ENCODE measurements around the gene KCNG2. TPM values are rescaled to one million over a fixed set of nuclear protein-coding genes. Genes with fewer than 3 reads are reported as not detected.

Gene KCNG2
- polyA plus RNA-seq, 1 of the 3 experiments (the other 2 are of a cell fraction) = not detected

- CTCF ChIA-PET = no interaction called here
- Histone ChIP-seq H3K27me3 (ENCODE audit: insufficient read depth) (no peaks in the 10 kb centered on the region), H3K4me3 (ENCODE audit: low read depth in 2 of 2, low read length in 1 of 2) (no peak overlapping the region), H3K27ac (ENCODE audit: low read depth in 2 of 2, low read length in 1 of 2) (no peak overlapping the region), H2AFZ (ENCODE audit: low read depth) (no peak overlapping the region), H3K9ac (no peak overlapping the region), H3K9me2 (no peaks in the 10 kb centered on the region), H4K20me1 (ENCODE audit: insufficient read depth) (no peaks in the 10 kb centered on the region), H3K4me2 (no peak overlapping the region), H3F3A (replicated peaks; ENCODE audit: insufficient read depth) (no peaks in the 10 kb centered on the region), H3K36me3 (replicated peaks in 1 of 2; ENCODE audit: control insufficient read depth in 1 of 2, insufficient read depth in 2 of 2, low read length in 1 of 2) (peaks cover 4 to 5% of the 10 kb centered on the region in 2 experiments), H3K4me1 (ENCODE audit: control insufficient read depth in 1 of 2, insufficient read depth in 2 of 2, low read depth in 1 of 2, low read length in 1 of 2) (no peaks in the 10 kb centered on the region), H3K79me2 (ENCODE audit: insufficient read depth) (no peaks in the 10 kb centered on the region), H3K9me3 (no peaks in the 10 kb centered on the region)
- POLR2A ChIA-PET = no interaction called here
- DNase-seq = no peak
- no peak for TF ChIP-seq NFIC (IDR thresholded peaks at IDR 0.05; ENCODE audit: borderline replicate concordance)
- TF ChIP-seq TEAD4 (IDR thresholded peaks at IDR 0.05; ENCODE audit: borderline replicate concordance, insufficient read depth) = no peak
- TF ChIP-seq, protein P1, sequence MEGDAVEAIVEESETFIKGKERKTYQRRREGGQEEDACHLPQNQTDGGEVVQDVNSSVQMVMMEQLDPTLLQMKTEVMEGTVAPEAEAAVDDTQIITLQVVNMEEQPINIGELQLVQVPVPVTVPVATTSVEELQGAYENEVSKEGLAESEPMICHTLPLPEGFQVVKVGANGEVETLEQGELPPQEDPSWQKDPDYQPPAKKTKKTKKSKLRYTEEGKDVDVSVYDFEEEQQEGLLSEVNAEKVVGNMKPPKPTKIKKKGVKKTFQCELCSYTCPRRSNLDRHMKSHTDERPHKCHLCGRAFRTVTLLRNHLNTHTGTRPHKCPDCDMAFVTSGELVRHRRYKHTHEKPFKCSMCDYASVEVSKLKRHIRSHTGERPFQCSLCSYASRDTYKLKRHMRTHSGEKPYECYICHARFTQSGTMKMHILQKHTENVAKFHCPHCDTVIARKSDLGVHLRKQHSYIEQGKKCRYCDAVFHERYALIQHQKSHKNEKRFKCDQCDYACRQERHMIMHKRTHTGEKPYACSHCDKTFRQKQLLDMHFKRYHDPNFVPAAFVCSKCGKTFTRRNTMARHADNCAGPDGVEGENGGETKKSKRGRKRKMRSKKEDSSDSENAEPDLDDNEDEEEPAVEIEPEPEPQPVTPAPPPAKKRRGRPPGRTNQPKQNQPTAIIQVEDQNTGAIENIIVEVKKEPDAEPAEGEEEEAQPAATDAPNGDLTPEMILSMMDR (IDR thresholded peaks at IDR 0.05) = no peak
- TF ChIP-seq NRF1 (IDR thresholded peaks at IDR 0.05; ENCODE audit: low read depth, low read length) = no peak
- WGBS (ENCODE audit: low lambda C conversion rate) = 95% methylated on average over 18 of the region's 24 CpGs
Measured at GRCh38 chr18:79916546-79917168, 118.9 kb downstream of the KCNG2 start.

GRCh38 chr18:79917169-79917852 is 119.6 kb downstream of the KCNG2 start:
- no peak overlapping the region; a peak in 1 of 4 replicates for H3K4me3 ChIP-seq (ENCODE audit: low read depth in 2 of 2, low read length in 1 of 2)
- no peaks in the 10 kb centered on the region for H4K20me1 ChIP-seq (ENCODE audit: insufficient read depth)
- no peaks in the 10 kb centered on the region for H3F3A ChIP-seq (replicated peaks; ENCODE audit: insufficient read depth)
- H3K36me3 ChIP-seq (replicated peaks in 1 of 2; ENCODE audit: control insufficient read depth in 1 of 2, insufficient read depth in 2 of 2, low read length in 1 of 2) = peaks cover 3 to 4% of the 10 kb centered on the region in 2 experiments
- no peaks in the 10 kb centered on the region for H3K4me1 ChIP-seq (ENCODE audit: control insufficient read depth in 1 of 2, insufficient read depth in 2 of 2, low read depth in 1 of 2, low read length in 1 of 2)
- H3K9me2 ChIP-seq = no peaks in the 10 kb centered on the region
- POLR2A ChIA-PET = no interaction called here
- WGBS (ENCODE audit: low lambda C conversion rate) = 98% methylated on average over 12 of the region's 28 CpGs
- no peak overlapping the region for H3K27ac ChIP-seq (ENCODE audit: low read depth in 2 of 2, low read length in 1 of 2)
- no peak overlapping the region for H2AFZ ChIP-seq (ENCODE audit: low read depth)
- no peaks in the 10 kb centered on the region for H3K9me3 ChIP-seq
- no peak for TF ChIP-seq USF1 (IDR thresholded peaks at IDR 0.05; ENCODE audit: borderline replicate concordance, low read depth)
- no peak for TF ChIP-seq SIN3A (IDR thresholded peaks at IDR 0.05; ENCODE audit: borderline replicate concordance, low read depth, low read length)
- TF ChIP-seq, protein P2, sequence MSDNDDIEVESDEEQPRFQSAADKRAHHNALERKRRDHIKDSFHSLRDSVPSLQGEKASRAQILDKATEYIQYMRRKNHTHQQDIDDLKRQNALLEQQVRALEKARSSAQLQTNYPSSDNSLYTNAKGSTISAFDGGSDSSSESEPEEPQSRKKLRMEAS (IDR thresholded peaks at IDR 0.05; ENCODE audit: low read depth) = no peak
- no peak for TF ChIP-seq RFX5 (IDR thresholded peaks at IDR 0.05; ENCODE audit: low read length)
- no peak for TF ChIP-seq YY1 (IDR thresholded peaks at IDR 0.05; ENCODE audit: low read depth)
- no peak for TF ChIP-seq FOSL2 (IDR thresholded peaks at IDR 0.05; ENCODE audit: borderline replicate concordance, low read depth)
- TF ChIP-seq RCOR1 (IDR thresholded peaks at IDR 0.05; ENCODE audit: low read length) = no peak
- no peak for TF ChIP-seq USF2 (IDR thresholded peaks at IDR 0.05; ENCODE audit: borderline replicate concordance, low read depth, low read length)
- no peak for TF ChIP-seq EP300 (IDR thresholded peaks at IDR 0.05; ENCODE audit: borderline replicate concordance in 1 of 2, low read depth in 1 of 2, low read length in 1 of 2)
- no peak for TF ChIP-seq CHD2 (IDR thresholded peaks at IDR 0.05; ENCODE audit: low read length, partially characterized antibody)
- no peak for TF ChIP-seq GATA2 (CRISPR knock-in tag; IDR thresholded peaks at IDR 0.05)
- TF ChIP-seq, protein P3, sequence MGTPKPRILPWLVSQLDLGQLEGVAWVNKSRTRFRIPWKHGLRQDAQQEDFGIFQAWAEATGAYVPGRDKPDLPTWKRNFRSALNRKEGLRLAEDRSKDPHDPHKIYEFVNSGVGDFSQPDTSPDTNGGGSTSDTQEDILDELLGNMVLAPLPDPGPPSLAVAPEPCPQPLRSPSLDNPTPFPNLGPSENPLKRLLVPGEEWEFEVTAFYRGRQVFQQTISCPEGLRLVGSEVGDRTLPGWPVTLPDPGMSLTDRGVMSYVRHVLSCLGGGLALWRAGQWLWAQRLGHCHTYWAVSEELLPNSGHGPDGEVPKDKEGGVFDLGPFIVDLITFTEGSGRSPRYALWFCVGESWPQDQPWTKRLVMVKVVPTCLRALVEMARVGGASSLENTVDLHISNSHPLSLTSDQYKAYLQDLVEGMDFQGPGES (IDR thresholded peaks at IDR 0.05; ENCODE audit: low read depth, low read length) = no peak
- no peaks in the 10 kb centered on the region for H3K79me2 ChIP-seq (ENCODE audit: insufficient read depth)
- no peak overlapping the region for H3K4me2 ChIP-seq
- no peak overlapping the region for H3K9ac ChIP-seq
- no peak for DNase-seq
- H3K27me3 ChIP-seq (ENCODE audit: insufficient read depth) = no peaks in the 10 kb centered on the region
- CTCF ChIA-PET = no interaction called here

Measured in SK-N-SH (cell line).